Measurements from ENCODE around the gene EGLN2. TPM values are rescaled to one million over a fixed set of nuclear protein-coding genes. Genes with fewer than 3 reads are reported as not detected.
"Not testable (repeated sequence)": the region's sequence is repeated elsewhere in the genome, so short reads cannot be mapped to it uniquely, and the experiment has no call there.

EGLN2 gene
- total RNA-seq, 1 donor from 2014 or later = 146 TPM

DNA sequence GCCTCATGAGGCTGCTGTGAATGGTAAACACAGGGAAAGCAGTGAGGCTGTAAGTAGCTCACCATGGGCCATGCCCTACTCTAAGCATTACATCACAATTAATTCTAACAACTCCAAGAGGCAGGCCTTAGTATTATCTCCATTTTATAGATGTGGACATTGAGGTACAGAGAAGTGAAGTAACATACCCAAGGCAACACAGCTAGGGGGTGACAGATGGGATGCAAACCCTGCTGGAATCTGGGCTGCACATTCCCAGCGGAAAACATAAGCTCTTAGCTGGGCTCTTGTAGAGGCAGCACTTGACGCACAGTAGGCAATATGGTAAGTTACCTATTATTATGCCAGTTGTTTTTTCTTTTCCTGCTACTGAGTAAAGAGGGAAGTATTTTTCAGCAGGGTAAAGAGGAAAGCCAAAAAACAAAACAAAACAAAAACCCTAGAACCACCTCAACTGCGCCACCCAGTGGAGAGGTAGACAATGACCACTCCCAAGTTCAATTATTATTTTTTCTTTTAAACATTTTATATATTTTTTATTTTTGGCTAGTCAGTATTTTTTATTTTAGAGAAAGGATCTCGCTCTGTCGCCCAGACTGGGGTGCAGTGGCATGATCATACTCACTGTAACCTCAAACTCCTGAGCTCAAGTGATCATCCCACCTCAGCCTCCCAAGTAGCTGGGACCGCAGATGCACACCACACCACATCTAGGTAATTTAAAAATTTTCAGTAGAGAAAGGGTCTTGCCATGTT is 20.7 kb downstream of the EGLN2 start:
- not testable (repeated sequence) for H3K9me3 Mint-ChIP-seq (ENCODE audit: unreplicated experiment); DNase-seq (ENCODE audit: low spot score); H3K36me3 Mint-ChIP-seq (ENCODE audit: low read depth, unreplicated experiment); H3K4me3 Mint-ChIP-seq (ENCODE audit: unreplicated experiment); H3K27me3 Mint-ChIP-seq (ENCODE audit: unreplicated experiment); H3K27ac Mint-ChIP-seq (ENCODE audit: unreplicated experiment)
- peak; percentile 96 for TF ChIP-seq CTCF (IDR thresholded peaks at IDR 0.05; ENCODE audit: unreplicated experiment)
- H3K4me1 Mint-ChIP-seq (ENCODE audit: unreplicated experiment) = peaks cover 23% of the 10 kb centered on the region

GRCh38 chr19:40822161-40822560 is 23.2 kb downstream of the EGLN2 start:
- Mint-ChIP-seq H3K4me3 (ENCODE audit: unreplicated experiment) (no peak overlapping the region), H3K4me1 (ENCODE audit: unreplicated experiment) (peaks cover 23% of the 10 kb centered on the region), H3K36me3 (ENCODE audit: low read depth, unreplicated experiment) (peaks cover 7% of the 10 kb centered on the region), H3K9me3 (ENCODE audit: unreplicated experiment) (no peaks in the 10 kb centered on the region), H3K27me3 (ENCODE audit: unreplicated experiment) (peaks cover 17% of the 10 kb centered on the region), H3K27ac (ENCODE audit: unreplicated experiment) (peak overlapping the region; percentile 64)
- DNase-seq (ENCODE audit: low spot score) = no peak
- no peak for TF ChIP-seq CTCF (IDR thresholded peaks at IDR 0.05; ENCODE audit: unreplicated experiment)

DNA sequence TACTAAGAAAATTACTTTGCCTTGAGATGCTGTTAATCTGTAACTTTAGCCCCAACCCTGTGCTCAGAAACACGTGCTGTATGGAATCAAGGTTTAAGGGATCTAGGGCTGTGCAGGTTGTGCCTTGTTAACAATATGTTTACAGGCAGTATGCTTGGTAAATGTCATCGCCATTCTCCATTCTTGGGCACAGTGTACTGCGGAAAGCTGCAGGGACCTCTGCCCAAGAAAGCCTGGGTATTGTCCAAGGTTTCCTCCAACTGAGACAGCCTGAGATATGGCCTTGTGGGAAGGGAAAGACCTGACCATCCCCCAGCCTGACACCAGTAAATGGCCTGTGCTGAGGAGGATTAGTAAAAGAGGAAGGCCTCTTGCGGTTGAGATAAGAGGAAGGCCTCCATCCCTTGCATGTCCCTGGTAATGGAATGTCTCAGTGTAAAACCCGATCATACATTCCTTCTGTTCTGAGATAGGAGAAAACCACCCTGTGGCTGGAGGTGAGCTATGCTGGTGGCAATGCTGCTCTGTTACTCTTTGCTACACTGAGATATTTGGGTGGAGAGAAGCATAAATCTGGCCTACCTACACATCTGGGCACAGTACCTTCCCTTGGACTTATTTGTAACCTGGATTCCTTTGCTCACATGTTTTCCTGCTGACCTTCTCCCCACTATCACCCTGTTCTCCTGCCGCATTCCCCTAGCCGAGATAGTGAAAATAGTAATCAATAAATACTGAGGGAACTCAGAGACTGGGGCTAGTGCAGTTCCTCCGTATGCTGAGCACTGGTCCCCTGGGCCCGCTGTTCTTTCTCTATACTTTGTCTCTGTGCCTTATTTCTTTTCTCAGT is 23.9 kb downstream of the EGLN2 start:
- peaks cover 10% of the 10 kb centered on the region for H3K36me3 Mint-ChIP-seq (ENCODE audit: low read depth, unreplicated experiment)
- not testable (repeated sequence) for DNase-seq (ENCODE audit: low spot score); H3K4me3 Mint-ChIP-seq (ENCODE audit: unreplicated experiment); H3K9me3 Mint-ChIP-seq (ENCODE audit: unreplicated experiment)
- H3K27ac Mint-ChIP-seq (ENCODE audit: unreplicated experiment) = peak overlapping the region; percentile 54
- peaks cover 17% of the 10 kb centered on the region for H3K27me3 Mint-ChIP-seq (ENCODE audit: unreplicated experiment)
- H3K4me1 Mint-ChIP-seq (ENCODE audit: unreplicated experiment) = peaks cover 23% of the 10 kb centered on the region

GRCh38 chr19:40824916-40825315 is 25.9 kb downstream of the EGLN2 start:
- H3K27me3 Mint-ChIP-seq (ENCODE audit: unreplicated experiment); DNase-seq (ENCODE audit: low spot score); H3K9me3 Mint-ChIP-seq (ENCODE audit: unreplicated experiment); H3K4me3 Mint-ChIP-seq (ENCODE audit: unreplicated experiment); H3K27ac Mint-ChIP-seq (ENCODE audit: unreplicated experiment): not testable (repeated sequence)
- peaks cover 19% of the 10 kb centered on the region for H3K4me1 Mint-ChIP-seq (ENCODE audit: unreplicated experiment)
- peaks cover 10% of the 10 kb centered on the region for H3K36me3 Mint-ChIP-seq (ENCODE audit: low read depth, unreplicated experiment)

DNA sequence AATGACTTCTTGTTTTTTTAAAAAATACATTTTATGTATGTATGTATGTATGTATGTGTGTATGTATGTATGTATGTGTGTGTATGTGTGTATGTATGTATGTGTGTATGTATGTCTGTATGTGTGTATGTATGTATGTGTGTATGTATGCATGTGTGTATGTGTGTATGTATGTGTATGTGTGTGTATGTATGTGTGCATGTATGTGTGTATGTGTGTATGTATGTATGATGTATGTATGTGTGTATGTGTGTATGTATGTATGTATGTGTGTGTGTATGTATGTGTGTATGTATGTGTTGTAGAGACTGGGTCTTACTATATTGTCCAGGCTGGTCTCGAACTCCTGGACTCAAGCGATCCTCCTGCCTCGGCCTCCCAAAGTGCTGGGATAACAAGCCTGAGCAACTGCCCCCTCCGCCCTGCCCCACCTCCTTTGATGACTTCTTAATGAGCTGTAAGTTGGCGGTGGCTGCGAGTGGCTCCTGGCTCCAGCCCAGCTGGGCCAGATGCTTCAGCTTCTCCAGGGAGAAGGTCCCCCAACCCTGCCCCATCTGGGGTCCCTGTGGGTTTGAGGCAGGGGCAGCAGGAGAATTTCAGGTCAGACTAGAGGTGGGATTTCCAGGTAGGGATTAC is 26.6 kb downstream of the EGLN2 start:
- H3K4me1 Mint-ChIP-seq (ENCODE audit: unreplicated experiment) = peaks cover 19% of the 10 kb centered on the region
- not testable (repeated sequence) for H3K27me3 Mint-ChIP-seq (ENCODE audit: unreplicated experiment); DNase-seq (ENCODE audit: low spot score); H3K4me3 Mint-ChIP-seq (ENCODE audit: unreplicated experiment); H3K9me3 Mint-ChIP-seq (ENCODE audit: unreplicated experiment); H3K27ac Mint-ChIP-seq (ENCODE audit: unreplicated experiment)
- peaks cover 10% of the 10 kb centered on the region for H3K36me3 Mint-ChIP-seq (ENCODE audit: low read depth, unreplicated experiment)

- DNase-seq (ENCODE audit: low spot score); H3K27ac Mint-ChIP-seq (ENCODE audit: unreplicated experiment); H3K9me3 Mint-ChIP-seq (ENCODE audit: unreplicated experiment); H3K27me3 Mint-ChIP-seq (ENCODE audit: unreplicated experiment); H3K4me3 Mint-ChIP-seq (ENCODE audit: unreplicated experiment): not testable (repeated sequence)
- H3K36me3 Mint-ChIP-seq (ENCODE audit: low read depth, unreplicated experiment) = peaks cover 10% of the 10 kb centered on the region
- H3K4me1 Mint-ChIP-seq (ENCODE audit: unreplicated experiment) = peaks cover 19% of the 10 kb centered on the region
Measured at GRCh38 chr19:40826312-40826698, 27.3 kb downstream of the EGLN2 start.

GRCh38 chr19:40826699-40827385 is 27.9 kb downstream of the EGLN2 start:
- not testable (repeated sequence) for H3K9me3 Mint-ChIP-seq (ENCODE audit: unreplicated experiment); H3K27me3 Mint-ChIP-seq (ENCODE audit: unreplicated experiment); DNase-seq (ENCODE audit: low spot score)
- Mint-ChIP-seq H3K27ac (ENCODE audit: unreplicated experiment) (peak overlapping the region; percentile 8), H3K4me3 (ENCODE audit: unreplicated experiment) (peak overlapping the region; percentile 8), H3K36me3 (ENCODE audit: low read depth, unreplicated experiment) (peaks cover 10% of the 10 kb centered on the region), H3K4me1 (ENCODE audit: unreplicated experiment) (peaks cover 19% of the 10 kb centered on the region)
